Activated CD4-positive, alpha-beta T cell treated with anti-CD3 and anti-CD28 coated beads, Interleukin-2, amount 10 ng/mL, durations not matched to agents 7 days and 5 days (primary cell): ENCODE measurements around the gene HJV. TPM values are rescaled to one million over a fixed set of nuclear protein-coding genes. Genes with fewer than 3 reads are reported as not detected.
A peak's percentile ranks its signal among the peaks of the same experiment; 100 is the strongest.

Experiments
- CTCF ChIA-PET: fragments of 350-600 bp; sonication (Branson Sonifier 250); formaldehyde crosslinking; loops from one replicate; lab custom pipeline; 2021; ENCODE audit warnings: antibody characterized with exemption; lab: Charles Lee
- POLR2A ChIA-PET: fragments of 350-600 bp; sonication (Branson Sonifier 250); formaldehyde crosslinking; loops from one replicate; lab custom pipeline; 2021; ENCODE audit warnings: antibody characterized with exemption; lab: Charles Lee
- DNase-seq: peaks from one replicate; pipeline ENCODE4 v3.0.0-alpha.2; 2020
- H3K27ac Mint-ChIP-seq: one replicate; pipeline ENCODE4 v1.8.0; 2021; ENCODE audit warnings: mild to moderate bottlenecking, moderate library complexity, mixed read lengths
- H3K27me3 Mint-ChIP-seq: one replicate; pipeline ENCODE4 v1.8.0; 2021; ENCODE audit warnings: mixed read lengths
- H3K36me3 Mint-ChIP-seq: one replicate; pipeline ENCODE4 v1.8.0; 2021; ENCODE audit warnings: low read depth, mixed read lengths
- H3K4me1 Mint-ChIP-seq: one replicate; pipeline ENCODE4 v1.8.0; 2021; ENCODE audit warnings: mixed read lengths
- H3K4me3 Mint-ChIP-seq: one replicate; pipeline ENCODE4 v1.8.0; 2021; ENCODE audit warnings: mild to moderate bottlenecking, moderate library complexity, mixed read lengths
- H3K9me3 Mint-ChIP-seq: one replicate; pipeline ENCODE4 v1.8.0; 2021; ENCODE audit warnings: mixed read lengths
- total RNA-seq, 2 experiments: library from RNA; stranded (reverse); gene quantifications; one replicate each; pipeline ENCODE4 v1.2.3, GENCODE V29; 2021

HJV gene
- total RNA-seq, 2 experiments from 2014 or later = not detected

DNA sequence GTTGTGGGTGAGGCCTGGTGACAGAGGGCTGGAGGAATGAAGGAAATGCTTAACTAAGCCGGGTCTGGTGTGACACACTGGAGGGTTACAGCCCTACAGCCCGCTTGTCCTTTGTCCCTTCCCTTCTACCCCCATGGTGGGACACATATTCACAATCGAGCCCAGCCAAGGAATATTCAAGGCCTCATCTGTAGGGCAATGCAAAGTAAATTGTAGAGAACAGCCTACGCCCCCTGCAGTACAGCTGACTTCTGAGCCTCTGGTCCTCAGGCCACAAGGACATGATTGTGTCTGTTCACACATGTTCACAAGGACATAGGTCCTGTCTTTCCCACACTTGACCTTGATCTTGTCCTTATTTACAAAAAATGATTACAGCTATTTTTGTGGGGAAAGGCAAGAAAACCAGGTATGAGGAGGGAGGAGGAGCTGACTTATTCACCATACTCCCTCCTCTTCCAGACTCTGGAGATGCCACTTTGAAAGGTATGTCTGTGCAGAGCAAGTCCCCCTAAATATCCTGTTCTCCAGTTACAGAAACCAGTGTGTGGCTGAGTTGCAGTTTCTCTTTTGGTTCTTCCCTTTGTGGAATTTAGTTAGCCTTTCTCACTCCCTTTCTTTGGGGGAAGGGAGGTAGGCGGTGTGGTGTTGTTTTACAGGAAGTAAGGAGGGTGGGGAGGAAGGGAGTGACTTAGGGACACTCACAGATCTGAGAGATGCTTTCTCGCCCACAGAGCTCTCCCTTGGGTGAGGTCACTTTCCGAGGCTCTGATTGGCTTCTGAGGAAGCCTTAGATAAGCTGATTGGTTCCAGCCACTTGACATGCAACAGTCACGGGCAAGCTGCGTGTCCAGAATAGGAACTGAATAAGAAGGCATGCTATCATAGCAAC is 42.4 kb downstream of the HJV start:
- ChIA-PET POLR2A (interaction anchor here (0.5 to 2.8 kb wide), 9 partner anchors 10 to 698 kb away, joined by 3 to 22 read pairs (median 5); partner anchors contain the start of genes ANKRD34A, LIX1L, POLR3GL and TXNIP), CTCF (interaction anchor here (0.6 to 8.7 kb wide), 13 partner anchors 11 to 132 kb away, joined by 3 to 190 read pairs (median 5); partner anchors contain the start of genes ANKRD34A, POLR3GL and TXNIP)
- DNase-seq = peak; percentile 91
- no peaks in the 10 kb centered on the region for H3K27me3 Mint-ChIP-seq
- H3K36me3 Mint-ChIP-seq = peaks cover 3% of the 10 kb centered on the region
- no peak overlapping the region for H3K27ac Mint-ChIP-seq
- H3K4me3 Mint-ChIP-seq = no peak overlapping the region
- peaks cover 32% of the 10 kb centered on the region for H3K4me1 Mint-ChIP-seq
- peaks cover 2% of the 10 kb centered on the region for H3K9me3 Mint-ChIP-seq

GRCh38 chr1:145978471-145978853 is 43.1 kb downstream of the HJV start:
- Mint-ChIP-seq H3K36me3 (peaks cover 3% of the 10 kb centered on the region), H3K4me3 (no peak overlapping the region)

GRCh38 chr1:145977486-145978470 is 43.8 kb downstream of the HJV start:
- no peaks in the 10 kb centered on the region for H3K27me3 Mint-ChIP-seq
- DNase-seq = peak; percentile 85
- no peak overlapping the region for H3K4me3 Mint-ChIP-seq
- ChIA-PET POLR2A (interaction anchor here (2.7 kb wide), 1 partner anchor 17 kb away, joined by 16 read pairs; no protein-coding TSS in a partner anchor), CTCF (interaction anchor here (0.9 to 8.7 kb wide), 25 partner anchors 9 to 132 kb away, joined by 3 to 190 read pairs (median 5); partner anchors contain the start of genes ANKRD34A, LIX1L, NUDT17 and PIAS3)
- H3K36me3 Mint-ChIP-seq = peaks cover 3% of the 10 kb centered on the region
- H3K9me3 Mint-ChIP-seq = peaks cover 2% of the 10 kb centered on the region
- no peak overlapping the region for H3K27ac Mint-ChIP-seq
- peaks cover 26% of the 10 kb centered on the region for H3K4me1 Mint-ChIP-seq

More at GRCh38 chr1:145978471-145978853, 43.1 kb downstream of the HJV start:
- H3K4me1 Mint-ChIP-seq = peaks cover 27% of the 10 kb centered on the region
- peaks cover 2% of the 10 kb centered on the region for H3K9me3 Mint-ChIP-seq
- H3K27me3 Mint-ChIP-seq = no peaks in the 10 kb centered on the region
- no peak for DNase-seq
- POLR2A ChIA-PET = interaction anchor here (1.5 to 2.8 kb wide), 4 partner anchors 14 to 19 kb away, joined by 3 to 22 read pairs (median 10); partner anchors contain the start of genes ANKRD34A, POLR3GL and TXNIP
- CTCF ChIA-PET = interaction anchor here (0.9 to 8.7 kb wide), 8 partner anchors 10 to 59 kb away, joined by 3 to 190 read pairs (median 16); partner anchors contain the start of genes ANKRD34A, POLR3GL and TXNIP
- no peak overlapping the region for H3K27ac Mint-ChIP-seq

- Mint-ChIP-seq H3K9me3 (peaks cover 1% of the 10 kb centered on the region), H3K27me3 (no peaks in the 10 kb centered on the region), H3K4me1 (peaks cover 18% of the 10 kb centered on the region), H3K4me3 (no peak overlapping the region), H3K27ac (no peak overlapping the region), H3K36me3 (peaks cover 3% of the 10 kb centered on the region)
- CTCF ChIA-PET = interaction anchor here (0.6 to 8.7 kb wide), 25 partner anchors 9 to 132 kb away, joined by 3 to 190 read pairs (median 5); partner anchors contain the start of genes ANKRD34A, LIX1L, NUDT17 and PIAS3
- no peak for DNase-seq
- POLR2A ChIA-PET = interaction anchor here (0.6 kb wide), 1 partner anchor 52 kb away, joined by 8 read pairs; no protein-coding TSS in a partner anchor
These were observed 44.5 kb downstream of the HJV start for GRCh38 chr1:145977016-145977415.

DNA sequence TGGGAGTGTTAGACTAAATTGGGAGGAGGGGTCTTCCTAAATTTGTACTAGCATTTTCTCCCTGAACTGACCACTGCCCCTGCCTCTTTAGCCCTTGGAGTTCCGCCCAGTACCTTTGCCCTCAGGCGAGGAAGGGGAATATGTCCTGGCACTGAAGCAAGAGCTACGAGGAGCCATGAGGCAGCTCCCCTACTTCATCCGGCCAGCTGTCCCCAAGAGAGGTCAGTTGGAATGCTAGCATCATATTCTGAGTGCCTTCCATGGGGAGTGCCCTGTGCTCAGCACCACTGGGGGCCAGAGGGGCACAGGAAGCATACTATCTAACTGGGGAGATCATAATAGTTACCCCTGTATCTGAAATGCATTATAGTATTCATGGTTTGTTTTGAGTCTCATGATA is 46.3 kb downstream of the HJV start:
- Mint-ChIP-seq H3K27ac (no peak overlapping the region), H3K36me3 (no peaks in the 10 kb centered on the region), H3K27me3 (no peaks in the 10 kb centered on the region), H3K9me3 (no peaks in the 10 kb centered on the region), H3K4me1 (peaks cover 11% of the 10 kb centered on the region), H3K4me3 (no peak overlapping the region)
- POLR2A ChIA-PET = no interaction called here
- CTCF ChIA-PET = interaction anchor here (7.5 to 8.7 kb wide), 2 partner anchors 17 to 31 kb away, joined by 154 to 190 read pairs; partner anchors contain the start of gene TXNIP
- no peak for DNase-seq

GRCh38 chr1:145974721-145975120 is 46.8 kb downstream of the HJV start:
- Mint-ChIP-seq H3K27me3 (no peaks in the 10 kb centered on the region), H3K9me3 (no peaks in the 10 kb centered on the region), H3K4me1 (peaks cover 12% of the 10 kb centered on the region), H3K36me3 (peaks cover 1% of the 10 kb centered on the region), H3K27ac (no peak overlapping the region), H3K4me3 (no peak overlapping the region)
- ChIA-PET CTCF (interaction anchor here (8.7 kb wide), 1 partner anchor 17 kb away, joined by 154 read pairs; the partner anchor contains the start of gene TXNIP), POLR2A (no interaction called here)
- no peak for DNase-seq

DNA sequence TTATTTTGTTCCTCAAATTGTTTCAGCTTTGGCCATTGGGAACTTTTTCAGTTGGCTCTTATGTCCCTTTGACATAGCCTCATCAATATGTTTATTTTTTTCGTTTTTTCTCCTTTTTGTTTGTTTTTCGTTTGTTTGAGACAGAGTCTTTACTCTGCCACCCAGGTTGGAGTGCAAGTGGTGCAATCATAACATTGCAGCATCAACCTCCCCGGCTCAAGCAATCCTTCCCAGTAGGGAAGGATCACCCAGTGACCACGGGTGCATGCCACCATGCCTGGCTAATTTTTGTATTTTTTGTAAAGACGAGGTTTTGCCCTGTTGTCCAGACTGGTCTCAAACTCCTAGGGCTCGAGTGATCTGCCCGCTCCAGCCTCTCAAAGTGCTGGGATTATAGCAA is 49.0 kb downstream of the HJV start:
- ChIA-PET POLR2A (no interaction called here), CTCF (interaction anchor here (0.6 to 1.6 kb wide), 3 partner anchors 8 to 142 kb away, joined by 5 to 6 read pairs (median 5); partner anchors contain the start of genes ANKRD34A and POLR3GL)
- Mint-ChIP-seq H3K27me3 (no peaks in the 10 kb centered on the region), H3K4me3 (no peak overlapping the region), H3K36me3 (peaks cover 8% of the 10 kb centered on the region), H3K27ac (no peak overlapping the region), H3K4me1 (peaks cover 15% of the 10 kb centered on the region), H3K9me3 (peaks cover 3% of the 10 kb centered on the region)
- no peak for DNase-seq

Other genes with a start within 250 kb of the HJV start
- 10 to 100 TPM; 14.8 to 15.6 TPM for gene RNF115, start 197.6 kb downstream of the HJV start, total RNA-seq
- 10 to 100 TPM; 34.5 to 38.7 TPM for gene POLR3C, start 197.5 kb downstream of the HJV start, total RNA-seq
- 1 to 10 TPM; 2.7 to 3.4 TPM for gene NUDT17, start 176.1 kb downstream of the HJV start, total RNA-seq
- gene PIAS3, start 162.7 kb downstream of the HJV start, total RNA-seq = 10 to 100 TPM; 17.9 to 18.8 TPM
- gene ANKRD35, start 135.9 kb downstream of the HJV start, total RNA-seq = under 1 TPM; 0.40 to 0.42 TPM
- gene ITGA10, start 111.7 kb downstream of the HJV start, total RNA-seq = 1 to 10 TPM; 1.5 to 1.9 TPM
- gene PEX11B, start 103.0 kb downstream of the HJV start, total RNA-seq = 10 to 100 TPM; 36.9 to 44.6 TPM
- 100 to 1,000 TPM; 175 to 188 TPM for gene RBM8A, start 94.3 kb downstream of the HJV start, total RNA-seq
- gene LIX1L, start 63.7 kb downstream of the HJV start, total RNA-seq = 10 to 100 TPM; 49.5 to 57.5 TPM
- 1 to 10 TPM; 2.0 to 2.2 TPM for gene ANKRD34A, start 57.2 kb downstream of the HJV start, total RNA-seq
- 10 to 100 TPM; 27.3 to 29.2 TPM for gene POLR3GL, start 57.0 kb downstream of the HJV start, total RNA-seq
- 100 to 1,000 TPM; 240 to 262 TPM for gene TXNIP, start 25.2 kb downstream of the HJV start, total RNA-seq
- gene NBPF10, start 123.1 kb upstream of the HJV start, total RNA-seq = 1 to 10 TPM; 2.7 to 2.8 TPM
- gene NOTCH2NLA, start 207.3 kb upstream of the HJV start, total RNA-seq = 10 to 100 TPM; 31.3 to 35.4 TPM